HG02840 (cell line): ENCODE measurements around the gene MMS19.
A peak's percentile ranks its signal among the peaks of the same experiment; 100 is the strongest.
"Not testable (repeated sequence)": the region's sequence is repeated elsewhere in the genome, so short reads cannot be mapped to it uniquely, and the experiment has no call there.

Source experiments
- ATAC-seq: cut with Tn5 transposase; IDR thresholded peaks from one replicate; pipeline ENCODE4 v1.9.1; 2021; ENCODE audit warnings: mild to moderate bottlenecking, moderate library complexity, moderate number of reproducible peaks; ENCODE audit not compliant: unreplicated experiment, low FRiP score

The MMS19 gene

DNA sequence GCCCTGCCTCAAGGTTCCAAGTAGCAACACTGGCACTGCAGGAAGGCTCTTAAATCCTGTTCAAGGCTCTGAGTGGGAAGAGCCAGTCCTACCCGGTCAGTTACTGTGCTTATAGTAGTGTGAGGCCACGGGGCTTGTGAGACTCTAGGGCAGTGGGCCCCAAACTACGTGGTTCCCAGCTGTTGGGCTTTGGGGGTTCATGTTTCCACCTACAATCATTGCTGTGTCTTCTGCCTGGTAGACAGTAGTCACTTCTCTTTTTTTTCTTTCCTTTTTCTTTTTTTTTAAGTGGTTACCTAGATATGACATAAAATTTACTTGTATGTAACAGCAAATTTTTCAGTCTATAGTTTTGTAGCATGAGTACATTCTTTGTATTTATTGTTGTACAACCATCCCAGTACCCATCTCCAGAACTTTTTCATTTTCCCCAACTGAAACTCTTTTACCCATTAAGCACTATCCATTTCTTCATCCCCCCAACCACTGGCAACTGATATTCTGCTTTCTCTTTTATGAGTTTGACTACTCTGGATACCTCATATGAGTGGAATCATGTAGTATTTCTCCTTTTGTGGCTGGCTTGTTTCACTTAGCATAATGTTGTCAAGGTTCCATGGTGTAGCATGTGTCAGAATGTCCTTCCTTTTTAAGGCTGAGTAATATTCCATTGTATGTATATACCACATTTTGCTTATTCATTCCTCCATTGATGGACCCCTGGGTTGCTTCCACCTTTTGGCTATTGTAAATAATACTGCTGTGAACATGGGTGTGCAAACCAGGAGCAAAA is 8.2 kb upstream of the MMS19 start:
- no peak for ATAC-seq

DNA sequence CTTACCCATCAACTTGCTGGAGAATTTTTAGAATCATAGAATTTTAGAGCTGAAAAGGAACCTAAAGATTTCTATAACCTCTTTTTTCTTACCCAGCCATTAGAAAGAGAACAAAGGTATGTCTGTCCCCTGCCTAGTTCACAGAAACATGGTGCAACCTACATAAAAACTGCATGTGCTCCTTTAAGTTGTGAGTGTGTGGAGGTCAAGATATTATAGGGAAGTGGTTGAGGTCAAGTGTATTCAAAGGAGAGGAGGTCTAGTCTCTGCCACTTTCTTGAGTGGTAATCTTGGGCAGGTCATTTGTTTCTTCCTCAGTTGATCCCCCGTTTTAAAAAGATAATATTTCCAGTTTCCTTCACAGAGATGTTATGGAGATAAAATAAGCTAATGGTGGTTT is 6.9 kb upstream of the MMS19 start:
- ATAC-seq = no peak

DNA sequence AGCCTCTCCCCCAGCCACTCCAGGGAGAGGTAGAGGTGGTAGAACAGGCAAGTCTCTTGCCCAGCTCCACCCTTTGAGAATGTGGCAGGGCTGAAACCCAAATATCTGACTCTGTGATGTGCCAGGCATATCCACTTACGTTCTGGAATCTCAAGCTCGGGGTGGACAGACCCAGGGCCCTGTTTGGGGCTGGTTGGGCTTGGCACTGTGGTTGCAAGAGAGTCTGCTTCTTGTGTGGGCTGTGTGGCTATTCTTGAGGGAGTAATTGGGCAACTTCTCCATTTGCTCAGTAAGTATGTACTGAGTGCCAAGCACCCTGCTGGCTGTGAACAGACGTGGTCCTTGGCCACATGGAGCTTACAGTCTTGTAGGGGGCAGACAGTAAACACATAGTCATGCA is 5.2 kb upstream of the MMS19 start:
- ATAC-seq = no peak

DNA sequence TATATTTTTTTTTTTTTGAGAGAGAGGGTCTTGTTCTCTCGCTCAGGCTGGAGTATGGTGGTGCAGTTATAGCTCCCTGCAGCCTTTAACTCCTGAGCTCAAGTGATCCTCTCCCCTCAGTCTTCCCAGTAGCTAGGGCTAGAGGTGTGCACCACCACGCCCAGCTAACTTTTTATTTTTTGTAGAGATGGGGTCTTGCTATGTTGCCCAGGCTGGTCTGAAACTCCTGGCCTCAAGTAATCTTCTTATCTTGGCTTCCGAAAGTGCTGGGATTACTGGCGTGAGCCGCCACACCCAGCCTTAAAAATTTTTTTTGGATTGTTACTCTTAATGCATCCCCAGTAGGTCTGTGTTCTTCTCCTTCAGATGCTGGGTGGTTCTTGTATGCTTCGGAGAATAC is 4.7 kb upstream of the MMS19 start:
- ATAC-seq = no peak

DNA sequence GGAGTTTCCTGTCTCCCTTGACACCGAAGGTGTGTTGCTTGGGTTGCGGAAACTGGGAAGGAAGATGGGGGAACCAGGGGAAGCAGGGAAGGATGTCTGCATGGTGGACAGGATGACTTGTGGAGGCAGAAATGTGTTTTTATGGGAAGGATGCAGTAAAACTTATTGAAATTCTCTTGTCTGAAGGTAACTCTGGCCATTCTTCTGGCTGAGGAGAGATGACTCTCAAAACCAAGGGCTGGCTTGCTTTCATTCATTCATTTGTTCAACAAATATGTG is 2.0 kb upstream of the MMS19 start:
- no peak for ATAC-seq

DNA sequence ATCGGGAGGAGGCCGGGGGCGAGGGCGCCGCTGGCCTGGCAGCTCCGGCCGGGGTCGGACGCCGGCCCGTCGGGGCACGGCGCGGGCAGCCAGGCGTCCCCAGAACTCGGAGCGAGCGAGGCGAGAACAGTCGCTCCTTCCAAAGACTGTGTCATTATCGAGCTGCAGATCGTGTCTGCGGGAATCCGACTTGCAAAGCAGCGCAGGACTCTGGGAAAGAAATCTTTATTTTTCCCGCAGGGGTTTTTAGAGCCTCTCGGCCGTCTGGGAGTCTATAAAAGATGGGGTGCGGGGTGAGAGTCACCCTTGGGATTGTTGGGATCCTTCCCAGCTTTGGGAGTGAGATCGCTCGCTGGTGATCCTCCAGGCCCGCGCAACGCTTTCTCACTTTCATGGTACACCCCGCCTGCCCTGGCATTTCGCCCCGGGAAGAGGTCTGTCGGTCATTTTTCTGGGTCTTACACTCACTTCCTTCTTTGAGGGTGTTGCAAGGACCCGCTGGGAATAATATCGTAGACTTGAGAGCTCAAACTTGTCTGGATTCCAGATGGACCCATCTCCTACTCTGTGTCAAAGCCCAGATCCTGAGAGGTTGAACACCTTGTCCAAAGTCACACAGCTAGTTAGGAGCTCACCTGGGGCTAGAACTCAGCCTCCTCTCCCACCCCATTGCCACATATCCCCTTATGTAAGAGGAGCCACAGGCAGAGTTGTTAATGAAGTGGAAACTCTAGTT is 1.5 kb upstream of the MMS19 start:
- no peak for ATAC-seq

DNA sequence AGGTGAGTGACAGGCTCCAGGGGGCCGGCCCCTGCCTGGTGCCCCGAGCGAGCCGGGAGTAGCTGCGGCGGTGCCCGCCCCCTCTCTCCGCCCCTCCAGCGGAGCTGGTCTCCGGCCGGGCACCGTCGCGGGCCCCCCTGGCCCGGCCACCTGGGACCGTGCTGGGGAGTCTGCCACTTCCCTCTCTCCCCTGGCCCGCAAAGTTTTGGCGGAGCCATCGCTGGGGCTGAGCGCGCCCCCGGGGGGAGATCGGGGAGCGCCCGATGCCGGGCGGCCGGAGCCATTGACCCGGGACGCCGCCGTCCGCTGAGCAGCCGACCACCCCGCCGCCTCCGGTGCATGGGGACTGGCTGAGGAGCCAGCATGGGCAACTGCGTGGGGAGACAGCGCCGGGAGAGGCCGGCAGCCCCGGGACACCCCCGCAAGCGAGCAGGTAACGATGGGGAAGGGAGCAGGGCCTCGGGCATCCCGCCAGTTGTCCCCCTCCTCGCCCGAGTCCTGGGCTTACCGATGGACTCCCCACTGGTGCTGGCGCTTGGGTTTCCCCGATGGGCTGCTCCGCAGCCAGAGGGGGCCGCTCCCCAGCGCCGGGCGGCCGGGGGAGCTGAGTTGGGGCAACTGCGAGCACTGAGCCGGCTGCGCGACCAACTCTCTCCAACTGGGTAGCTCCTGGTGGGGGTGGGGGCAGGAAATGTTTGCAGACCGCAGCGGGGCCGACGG is 779 bp upstream of the MMS19 start, which contains the start of gene UBTD1:
Gene UBTD1, plus strand, starts transcription at position 84 of the 720 bp plus-strand sequence. Its CDS starts 280 bp downstream, at position 364.
- ATAC-seq = peak; percentile 8

DNA sequence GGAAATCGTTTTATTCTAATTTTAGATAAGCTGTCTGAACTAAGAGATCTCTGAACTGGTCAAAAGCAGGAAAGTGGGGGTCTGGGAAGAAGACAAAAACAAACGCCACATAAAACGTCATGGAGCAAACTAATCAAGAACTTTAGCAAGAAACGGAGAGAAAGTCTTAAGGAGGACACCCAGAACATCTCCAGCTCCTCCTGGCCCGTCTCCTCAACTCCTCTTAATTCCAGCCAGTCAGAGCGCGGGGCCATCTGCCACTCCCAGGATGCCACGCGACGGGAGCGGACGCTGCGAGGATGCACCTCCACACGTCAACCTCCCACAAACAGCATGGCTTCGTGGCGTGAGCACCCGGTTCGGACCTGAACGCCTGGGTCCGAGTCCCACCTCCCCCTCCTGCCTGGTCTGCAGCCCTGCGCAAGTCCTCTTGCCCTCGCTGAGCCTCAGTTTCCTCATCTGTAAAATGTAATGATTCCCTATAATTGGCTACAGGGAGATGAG is 598 bp downstream of the MMS19 start:
- no peak for ATAC-seq

DNA sequence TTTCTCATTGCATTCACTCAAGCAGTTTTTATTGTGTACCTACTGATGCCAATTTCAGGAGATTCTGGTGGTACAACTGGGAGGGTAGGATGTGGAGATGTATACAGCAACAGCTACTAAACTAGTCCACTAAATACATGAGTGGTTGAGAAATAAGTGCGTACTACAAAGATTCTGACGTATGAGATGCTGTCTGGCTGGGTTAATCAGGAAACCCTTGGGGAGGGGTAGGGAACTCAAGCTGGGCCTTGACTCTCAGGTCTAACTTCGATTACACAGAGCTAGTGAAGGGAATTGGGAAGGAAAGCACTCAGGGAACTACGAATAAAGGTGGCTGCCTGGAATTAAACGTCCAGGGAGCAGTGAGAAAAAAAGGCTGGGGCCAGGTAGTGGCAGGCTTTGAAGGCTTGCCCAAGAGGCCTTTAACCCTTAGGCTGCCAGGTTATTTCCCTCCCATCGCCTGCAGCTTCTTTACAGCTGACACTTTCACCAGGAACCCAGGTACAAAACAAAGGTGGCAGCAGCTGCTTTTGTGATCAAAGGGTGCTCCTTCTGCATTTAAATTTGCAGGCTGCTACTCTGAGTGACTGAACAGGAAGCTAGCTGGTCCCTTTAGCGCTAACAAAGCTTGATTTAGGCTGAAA is 3.2 kb downstream of the MMS19 start:
- no peak for ATAC-seq

DNA sequence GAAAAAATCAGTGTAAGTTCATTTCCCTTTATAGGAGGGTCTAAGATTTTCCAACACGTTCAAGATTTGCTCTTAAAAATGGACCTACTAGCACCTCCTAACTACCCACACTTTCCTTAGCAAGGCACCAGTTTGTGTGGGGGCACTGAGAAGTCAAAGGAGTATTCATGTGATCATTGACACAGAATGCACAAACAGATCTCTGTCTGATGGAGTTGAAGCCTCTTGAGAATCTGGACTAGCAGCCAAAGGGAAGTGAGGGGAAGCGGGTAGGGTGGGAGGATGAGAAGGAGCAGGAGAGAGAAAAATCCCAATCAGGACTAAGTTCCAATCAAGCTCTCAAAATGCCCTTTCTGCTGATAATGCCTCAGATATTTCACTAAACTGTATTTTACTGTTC is 4.1 kb downstream of the MMS19 start:
- ATAC-seq = no peak

DNA sequence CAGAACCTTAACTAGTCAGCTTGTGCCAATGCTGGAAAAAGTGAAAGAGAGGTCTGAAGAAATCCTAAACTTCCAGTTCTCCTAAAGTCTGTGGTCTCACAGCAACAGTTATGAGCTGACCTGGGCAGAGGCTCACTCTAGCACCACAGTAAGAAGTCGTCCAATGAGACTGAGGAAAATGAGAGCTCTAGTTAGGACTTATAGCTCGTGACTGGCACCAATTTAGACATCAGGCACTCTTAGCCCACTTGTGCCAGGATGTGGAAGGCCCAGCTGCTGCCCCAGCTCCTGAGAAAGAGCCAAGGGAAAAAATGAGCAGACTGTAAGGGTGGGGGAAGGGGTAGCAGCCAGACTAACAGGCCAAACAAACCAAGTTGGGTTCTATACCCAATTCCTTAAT is 7.6 kb downstream of the MMS19 start:
- ATAC-seq = no peak

DNA sequence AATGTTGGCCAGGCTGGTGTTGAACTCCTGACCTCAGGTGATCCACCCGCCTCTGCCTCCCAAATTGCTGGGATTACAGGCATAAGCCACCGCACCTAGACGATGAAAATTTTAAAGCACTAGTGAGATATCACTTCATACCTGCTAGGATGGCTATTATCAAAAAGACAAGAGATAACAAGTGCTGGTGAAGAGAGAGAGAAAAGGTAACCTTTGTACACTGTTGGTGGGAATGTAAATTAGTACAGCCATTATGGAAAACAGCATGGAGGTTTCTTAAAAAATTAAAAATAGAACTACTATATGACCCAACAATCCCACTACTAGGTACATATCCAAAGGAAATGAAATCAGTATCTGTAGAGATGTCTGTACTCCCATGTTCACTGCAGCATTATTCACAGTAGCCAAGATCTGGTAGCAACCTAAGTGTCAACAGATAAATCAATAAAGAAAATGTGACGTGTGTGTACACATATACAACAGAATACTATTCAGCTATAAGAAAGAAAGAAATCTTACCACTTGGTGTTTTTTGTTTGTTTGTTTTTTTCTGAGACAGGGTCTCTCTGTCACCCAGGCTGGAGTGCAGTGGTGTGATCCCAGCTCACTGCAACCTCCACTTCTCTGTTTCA is 12.5 kb downstream of the MMS19 start:
- no peak for ATAC-seq

DNA sequence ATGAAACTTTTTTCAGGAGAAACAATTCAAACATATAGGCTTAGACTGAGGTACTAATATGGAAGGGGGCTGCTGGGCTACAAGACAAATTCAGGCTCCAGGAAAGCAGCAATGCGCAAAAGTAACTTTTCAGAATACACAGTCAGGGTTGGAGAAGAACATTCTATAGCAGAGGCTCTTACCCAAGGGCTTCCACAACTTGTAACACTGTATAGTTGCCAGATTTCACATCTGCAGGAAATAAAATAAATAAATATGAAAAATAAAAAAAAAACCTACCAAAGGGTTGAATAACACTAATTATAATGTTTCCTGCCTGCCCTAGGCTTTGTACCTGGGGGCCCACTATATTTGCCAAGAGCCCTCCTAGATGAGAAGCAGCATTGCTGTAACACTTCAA is 14.3 kb downstream of the MMS19 start:
- no peak for ATAC-seq

DNA sequence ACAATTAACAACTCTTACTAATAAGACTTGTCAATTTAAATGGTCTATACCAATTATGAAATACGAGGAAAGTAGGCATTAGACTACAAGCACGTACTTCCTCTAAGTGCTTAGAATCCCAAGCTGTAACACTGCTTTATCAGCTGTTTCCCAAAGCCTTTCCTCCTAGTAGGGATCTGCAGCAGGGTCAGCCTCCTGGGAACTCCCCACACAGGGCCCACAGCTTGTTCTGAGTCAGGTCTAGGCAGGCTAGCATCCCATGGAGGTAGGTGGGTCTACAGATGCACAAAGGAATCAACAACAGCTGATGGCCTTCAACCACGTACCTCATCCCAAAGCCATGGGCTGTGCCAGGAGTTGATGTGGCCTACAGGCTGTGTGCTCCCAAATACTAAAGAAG is 14.7 kb downstream of the MMS19 start:
- ATAC-seq = no peak

DNA sequence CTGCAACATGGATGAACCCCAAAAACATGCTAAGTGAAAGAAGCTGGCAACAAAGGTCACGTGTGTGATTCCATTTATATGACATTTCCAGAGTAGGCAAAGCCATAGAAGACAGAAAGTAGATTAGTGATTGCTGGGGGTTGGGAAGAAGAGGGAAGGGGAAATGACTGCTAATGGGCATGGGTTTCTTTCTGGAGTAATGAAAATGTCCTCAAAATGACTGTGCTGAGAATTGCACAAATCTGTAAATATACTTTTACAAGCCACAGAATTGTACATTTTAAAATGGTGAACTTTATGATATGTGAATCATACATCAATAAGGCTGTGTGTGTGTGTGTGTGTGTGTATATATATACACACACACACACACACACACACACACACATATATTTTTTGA is 15.8 kb downstream of the MMS19 start:
- ATAC-seq = no peak

DNA sequence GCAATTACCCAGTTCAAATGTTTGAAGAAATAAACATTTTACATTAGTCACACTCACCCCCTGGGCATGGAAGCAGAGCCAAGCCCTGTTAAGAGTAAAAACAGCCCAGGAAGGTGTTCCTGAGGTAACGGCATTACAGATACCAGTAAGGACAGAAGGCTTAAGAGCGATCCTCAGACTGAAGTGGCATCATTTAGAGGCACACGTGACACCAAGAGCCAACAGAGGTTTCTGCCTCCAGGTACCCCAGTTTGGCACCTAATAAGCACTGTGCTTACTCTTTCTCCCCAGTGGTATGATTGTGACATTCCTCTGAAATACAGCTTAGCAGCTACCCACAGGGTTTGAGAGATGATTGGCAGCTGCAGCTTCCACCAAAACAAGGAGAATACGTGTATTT is 17.2 kb downstream of the MMS19 start:
- no peak for ATAC-seq

DNA sequence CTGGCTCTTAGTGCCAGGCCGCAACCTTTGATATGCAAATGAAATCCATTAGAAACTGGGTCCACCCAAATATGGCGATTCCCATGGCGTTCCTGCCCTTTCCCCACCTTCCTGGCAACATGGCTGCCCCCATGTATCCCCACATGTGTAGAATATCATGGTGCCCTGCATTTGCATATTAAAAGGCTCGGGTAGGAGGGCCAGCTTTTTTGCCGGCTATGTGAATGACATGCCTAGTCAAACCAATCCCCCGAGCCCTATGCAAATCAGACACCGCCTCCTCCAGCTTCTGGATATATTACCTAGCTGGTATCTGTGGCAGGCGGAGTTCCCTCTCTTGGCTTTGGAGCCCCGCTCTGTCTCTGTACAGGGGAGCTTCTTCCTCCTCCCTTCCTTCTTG is 18.3 kb downstream of the MMS19 start:
- no peak for ATAC-seq

DNA sequence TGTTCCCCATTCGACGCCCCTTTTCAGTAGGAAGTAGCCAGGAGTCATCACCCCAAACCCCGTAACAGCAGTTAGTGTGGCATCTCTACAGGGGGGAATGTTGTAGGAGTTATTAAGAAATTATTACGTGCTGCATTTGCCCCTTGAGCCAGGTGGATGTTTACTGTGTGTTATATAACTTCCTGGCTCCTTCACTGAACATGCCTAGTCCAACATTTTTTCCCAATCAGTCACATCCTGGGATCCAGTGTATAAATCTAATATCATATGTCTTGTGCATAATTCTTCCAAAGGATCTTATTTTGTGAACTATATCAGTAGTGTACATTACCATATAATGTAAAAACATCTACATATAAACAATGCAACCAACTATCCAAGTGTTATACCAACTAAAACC is 18.8 kb downstream of the MMS19 start:
- ATAC-seq = not testable (repeated sequence)

DNA sequence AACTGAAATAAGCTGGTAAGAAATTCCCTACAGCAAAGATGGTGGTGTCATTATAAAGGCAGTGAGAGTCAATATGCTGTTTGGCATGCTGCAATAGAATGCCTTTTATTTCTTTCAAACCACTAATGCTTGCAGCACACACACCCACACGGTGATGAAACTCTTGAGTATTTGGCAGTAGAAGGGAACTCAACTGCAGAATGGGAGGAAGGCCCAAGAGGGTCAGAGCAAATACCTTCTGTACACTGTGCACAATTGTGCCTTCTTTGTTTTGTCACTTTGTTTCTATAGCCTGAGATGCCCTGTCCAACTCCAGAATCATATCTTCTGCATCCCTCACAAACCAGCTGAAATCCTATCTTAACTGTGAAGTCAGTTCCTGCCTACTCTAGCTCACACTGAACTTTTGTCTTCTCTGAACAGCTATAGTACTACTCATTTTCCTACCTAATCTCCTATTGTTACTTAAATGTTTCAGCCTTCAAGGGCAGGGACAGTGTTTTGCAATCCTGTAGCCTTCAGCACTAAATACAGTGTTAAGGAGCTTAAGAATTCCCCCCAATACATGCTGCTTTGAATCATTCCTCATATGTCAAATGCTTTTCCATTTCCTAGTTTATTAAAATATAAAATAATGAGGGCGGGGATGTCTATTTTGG is 22.2 kb downstream of the MMS19 start:
- ATAC-seq = no peak

DNA sequence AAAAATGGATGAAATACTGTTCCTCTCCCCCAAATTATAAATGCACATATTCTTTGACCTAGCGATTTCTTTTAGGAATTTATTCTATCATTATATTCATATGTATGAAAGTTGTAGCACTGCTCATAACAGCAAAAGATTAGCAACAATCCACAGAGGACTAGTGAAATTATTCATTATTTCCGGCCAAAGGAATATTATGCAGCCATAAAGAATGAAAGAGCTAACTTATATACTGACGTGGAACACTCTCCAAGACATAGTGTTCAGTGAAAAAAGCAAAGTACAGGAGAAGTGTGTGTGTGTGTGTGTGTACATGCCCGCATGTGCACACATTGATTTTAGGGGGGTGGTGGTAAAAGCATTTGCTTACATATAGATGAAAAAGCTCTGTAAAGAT is 23.3 kb downstream of the MMS19 start:
- ATAC-seq = no peak
